Gastroesophageal sphincter (tissue), 3 donors: ENCODE measurements around the gene CASQ1.

Source experiments
- CTCF ChIP-seq, 4 experiments: fragments of 200-600 bp in 2 of 4; fragments of 450-650 bp in 2 of 4; sonication (generic) in 1 of 4; IDR thresholded peaks; one replicate each; pipeline ENCODE4 v1.5.1; 2017 to 2019; ENCODE audit warnings: antibody characterized with exemption in 4 of 4, mild to moderate bottlenecking in 2 of 4, moderate library complexity in 2 of 4
- POLR2AphosphoS5 ChIP-seq: sonication (generic); formaldehyde crosslinking; IDR thresholded peaks from one replicate; pipeline ENCODE4 v1.6.1; 2017; ENCODE audit warnings: antibody characterized with exemption

- no peak for TF ChIP-seq CTCF (IDR thresholded peaks at IDR 0.05)
- no peak for TF ChIP-seq POLR2AphosphoS5
These were observed 47.2 kb downstream of the CASQ1 start for GRCh38 chr1:160237558-160237957.
